ENCODE measurements around the gene BARX1. TPM values are rescaled to one million over a fixed set of nuclear protein-coding genes. Genes with fewer than 3 reads are reported as not detected.

BARX1 gene
- polyA plus RNA-seq, 1 donor from 2014 or later, result not detected

DNA sequence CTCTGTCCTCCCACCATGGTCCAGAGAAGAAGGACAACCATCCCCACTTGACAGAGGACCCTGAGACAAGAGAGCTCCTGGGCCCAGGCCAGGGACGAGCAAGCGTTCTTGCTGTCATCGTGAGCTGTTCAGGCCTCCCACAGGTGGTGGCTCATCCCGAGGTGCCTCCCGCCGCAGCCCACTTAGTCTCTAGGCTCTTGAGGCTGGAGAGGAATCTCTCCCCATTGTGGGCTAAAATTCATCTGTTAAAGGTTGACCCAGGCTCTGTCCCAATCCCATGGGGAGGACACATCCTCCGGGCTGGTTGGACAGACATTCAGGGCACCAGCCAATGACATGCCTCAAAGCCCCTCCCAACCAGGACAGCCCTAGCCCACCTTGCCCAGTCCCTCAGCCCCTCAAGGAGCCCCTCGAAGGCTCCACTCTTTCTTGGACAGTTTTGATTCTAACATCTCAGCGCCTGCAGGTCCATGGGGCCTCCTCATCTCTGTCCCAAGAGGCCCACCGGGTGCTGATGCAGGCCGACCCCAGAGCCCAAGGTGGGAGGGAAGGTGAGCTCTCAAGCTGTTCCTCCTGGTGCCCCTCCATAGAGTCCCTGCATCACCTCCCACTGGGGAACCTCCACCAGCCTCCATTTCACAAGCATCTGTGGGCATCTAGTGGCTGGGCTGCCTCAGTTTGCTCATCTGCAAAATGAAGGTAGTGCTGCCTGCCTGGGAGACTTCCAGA, 52.9 kb downstream of the BARX1 start:
- H3K9ac ChIP-seq (ENCODE audit: low read length), result no peak overlapping the region
- no peak overlapping the region for H3K27ac ChIP-seq (ENCODE audit: low read length)
- H3F3A ChIP-seq (ENCODE audit: insufficient read depth, low read length, poor library complexity, severe bottlenecking), result no peaks in the 10 kb centered on the region
- H3K9me3 ChIP-seq (ENCODE audit: low read length), result no peaks in the 10 kb centered on the region
- no peaks in the 10 kb centered on the region for H3K36me3 ChIP-seq (ENCODE audit: insufficient read depth, low read length)
- H3K27me3 ChIP-seq (ENCODE audit: insufficient read depth, low read depth, low read length), result no peaks in the 10 kb centered on the region
- no peaks in the 10 kb centered on the region for H4K20me1 ChIP-seq (ENCODE audit: insufficient read depth)
- no peak overlapping the region for H3K4me3 ChIP-seq (ENCODE audit: low read length)
- no peaks in the 10 kb centered on the region for H3K79me2 ChIP-seq (replicated peaks; ENCODE audit: insufficient read depth, low read length)
- no peak overlapping the region for H3K4me2 ChIP-seq (ENCODE audit: low read length)
- TF ChIP-seq, protein P1, sequence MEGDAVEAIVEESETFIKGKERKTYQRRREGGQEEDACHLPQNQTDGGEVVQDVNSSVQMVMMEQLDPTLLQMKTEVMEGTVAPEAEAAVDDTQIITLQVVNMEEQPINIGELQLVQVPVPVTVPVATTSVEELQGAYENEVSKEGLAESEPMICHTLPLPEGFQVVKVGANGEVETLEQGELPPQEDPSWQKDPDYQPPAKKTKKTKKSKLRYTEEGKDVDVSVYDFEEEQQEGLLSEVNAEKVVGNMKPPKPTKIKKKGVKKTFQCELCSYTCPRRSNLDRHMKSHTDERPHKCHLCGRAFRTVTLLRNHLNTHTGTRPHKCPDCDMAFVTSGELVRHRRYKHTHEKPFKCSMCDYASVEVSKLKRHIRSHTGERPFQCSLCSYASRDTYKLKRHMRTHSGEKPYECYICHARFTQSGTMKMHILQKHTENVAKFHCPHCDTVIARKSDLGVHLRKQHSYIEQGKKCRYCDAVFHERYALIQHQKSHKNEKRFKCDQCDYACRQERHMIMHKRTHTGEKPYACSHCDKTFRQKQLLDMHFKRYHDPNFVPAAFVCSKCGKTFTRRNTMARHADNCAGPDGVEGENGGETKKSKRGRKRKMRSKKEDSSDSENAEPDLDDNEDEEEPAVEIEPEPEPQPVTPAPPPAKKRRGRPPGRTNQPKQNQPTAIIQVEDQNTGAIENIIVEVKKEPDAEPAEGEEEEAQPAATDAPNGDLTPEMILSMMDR (IDR thresholded peaks at IDR 0.05; ENCODE audit: poor library complexity, severe bottlenecking), result no peak
- TF ChIP-seq SMC3 (conservative IDR thresholded peaks at IDR 0.05; ENCODE audit: poor library complexity) (no peak), EP300 (conservative IDR thresholded peaks at IDR 0.05; ENCODE audit: poor library complexity, severe bottlenecking) (no peak), POLR2AphosphoS5 (IDR thresholded peaks at IDR 0.05) (no peak), EZH2 (IDR thresholded peaks at IDR 0.05; ENCODE audit: borderline replicate concordance, insufficient read depth, low read length, poor library complexity, severe bottlenecking) (no peak), RAD21 (conservative IDR thresholded peaks at IDR 0.05) (no peak), MXI1 (conservative IDR thresholded peaks at IDR 0.05; ENCODE audit: poor library complexity, severe bottlenecking) (no peak), TAF1 (IDR thresholded peaks at IDR 0.05; ENCODE audit: low read depth) (no peak)
- TF ChIP-seq, protein P2, sequence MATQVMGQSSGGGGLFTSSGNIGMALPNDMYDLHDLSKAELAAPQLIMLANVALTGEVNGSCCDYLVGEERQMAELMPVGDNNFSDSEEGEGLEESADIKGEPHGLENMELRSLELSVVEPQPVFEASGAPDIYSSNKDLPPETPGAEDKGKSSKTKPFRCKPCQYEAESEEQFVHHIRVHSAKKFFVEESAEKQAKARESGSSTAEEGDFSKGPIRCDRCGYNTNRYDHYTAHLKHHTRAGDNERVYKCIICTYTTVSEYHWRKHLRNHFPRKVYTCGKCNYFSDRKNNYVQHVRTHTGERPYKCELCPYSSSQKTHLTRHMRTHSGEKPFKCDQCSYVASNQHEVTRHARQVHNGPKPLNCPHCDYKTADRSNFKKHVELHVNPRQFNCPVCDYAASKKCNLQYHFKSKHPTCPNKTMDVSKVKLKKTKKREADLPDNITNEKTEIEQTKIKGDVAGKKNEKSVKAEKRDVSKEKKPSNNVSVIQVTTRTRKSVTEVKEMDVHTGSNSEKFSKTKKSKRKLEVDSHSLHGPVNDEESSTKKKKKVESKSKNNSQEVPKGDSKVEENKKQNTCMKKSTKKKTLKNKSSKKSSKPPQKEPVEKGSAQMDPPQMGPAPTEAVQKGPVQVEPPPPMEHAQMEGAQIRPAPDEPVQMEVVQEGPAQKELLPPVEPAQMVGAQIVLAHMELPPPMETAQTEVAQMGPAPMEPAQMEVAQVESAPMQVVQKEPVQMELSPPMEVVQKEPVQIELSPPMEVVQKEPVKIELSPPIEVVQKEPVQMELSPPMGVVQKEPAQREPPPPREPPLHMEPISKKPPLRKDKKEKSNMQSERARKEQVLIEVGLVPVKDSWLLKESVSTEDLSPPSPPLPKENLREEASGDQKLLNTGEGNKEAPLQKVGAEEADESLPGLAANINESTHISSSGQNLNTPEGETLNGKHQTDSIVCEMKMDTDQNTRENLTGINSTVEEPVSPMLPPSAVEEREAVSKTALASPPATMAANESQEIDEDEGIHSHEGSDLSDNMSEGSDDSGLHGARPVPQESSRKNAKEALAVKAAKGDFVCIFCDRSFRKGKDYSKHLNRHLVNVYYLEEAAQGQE (IDR thresholded peaks at IDR 0.05; ENCODE audit: borderline replicate concordance), result no peak
- H3K9me2 ChIP-seq (ENCODE audit: insufficient read depth, low read length), result no peaks in the 10 kb centered on the region
- no peak overlapping the region for H2AFZ ChIP-seq (ENCODE audit: low read depth, low read length)

Other genes starting within 250 kb of the BARX1 start
- 23.7 and 27.8 TPM in 2 replicates for gene PTPDC1, start 129.1 kb upstream of the BARX1 start, polyA plus RNA-seq

All from neural cell (in vitro differentiated cells).